Endothelial cell of umbilical vein (primary cell): ENCODE results near the gene FAM20B. TPM values are rescaled to one million over a fixed set of nuclear protein-coding genes. Genes with fewer than 3 reads are reported as not detected.
A peak's percentile ranks its signal among the peaks of the same experiment; 100 is the strongest.

Experiments used
- BruUV-seq: library from RNA; stranded (reverse); fragments of 400-500 nt; replicated peaks from 2 replicates; lab custom pipeline; 2021; lab: Mats Ljungman, UMichigan
- CTCF ChIA-PET: fragments of 300-600, 350-600 bp; sonication (Branson Sonifier 250); formaldehyde crosslinking; loops from one replicate; lab custom pipeline; 2021; ENCODE audit warnings: antibody characterized with exemption, inconsistent platforms; lab: Charles Lee
- POLR2A ChIA-PET: fragments of 300-600, 350-600 bp; sonication (Branson Sonifier 250); formaldehyde crosslinking; loops from one replicate; lab custom pipeline; 2021; ENCODE audit warnings: antibody characterized with exemption, inconsistent platforms; lab: Charles Lee
- DNase-seq: peaks from one replicate; pipeline ENCODE4 v3.0.0-alpha.2; 2011; ENCODE audit warnings: low read depth, low spot score
- FAIRE-seq: peaks from 2 replicates; lab custom pipeline; 2011; peaks lifted over from hg19 to GRCh38; lab: Jason Lieb, UNC
- H2AFZ ChIP-seq: 2 replicates; pipeline ENCODE4 v1.6.0; 2012; ENCODE audit warnings: low read depth, low read length, control low read depth, inconsistent platforms
- H3K27ac ChIP-seq: 2 replicates; pipeline ENCODE4 v1.5.1; 2011; ENCODE audit warnings: low read depth, mild to moderate bottlenecking, control low read depth, low read length, moderate library complexity; ENCODE audit not compliant: insufficient read depth
- H3K27me3 ChIP-seq, 2 experiments: 2 replicates each; pipeline versions ENCODE4 v1.6.0 to v1.6.1; 2011; ENCODE audit warnings: low read length in 2 of 2, mixed read lengths in 1 of 2; ENCODE audit not compliant: control insufficient read depth in 2 of 2, insufficient read depth in 2 of 2
- H3K36me3 ChIP-seq, 2 experiments: 2 replicates in 1 of 2; 3 replicates in 1 of 2; pipeline ENCODE4 v1.5.1; 2011; ENCODE audit warnings: low read length in 2 of 2, mild to moderate bottlenecking in 1 of 2, moderate library complexity in 1 of 2; ENCODE audit not compliant: control insufficient read depth in 2 of 2, insufficient read depth in 2 of 2; ENCODE audit errors: extremely low read depth in 1 of 2
- H3K4me1 ChIP-seq: 3 replicates; pipeline ENCODE4 v1.5.1; 2011; ENCODE audit warnings: mild to moderate bottlenecking, low read length; ENCODE audit not compliant: control insufficient read depth, insufficient read depth; ENCODE audit errors: extremely low read depth
- H3K4me2 ChIP-seq: 2 replicates; pipeline ENCODE4 v1.6.1; 2011; ENCODE audit warnings: low read length, control low read depth, mixed read lengths; ENCODE audit not compliant: insufficient read depth
- H3K4me3 ChIP-seq, 3 experiments: fragments of 200-600 bp in 1 of 3; sonication (generic), shearing (Covaris generic) in 1 of 3; replicated peaks in 1 of 3; 2 replicates each; pipeline ENCODE4 v1.5.1; 2011 to 2016; ENCODE audit warnings: control low read depth in 3 of 3, low read length in 3 of 3, mild to moderate bottlenecking in 2 of 3, inconsistent platforms in 1 of 3, low read depth in 1 of 3, moderate library complexity in 1 of 3; ENCODE audit not compliant: insufficient read depth in 1 of 3
- H3K79me2 ChIP-seq: 2 replicates; pipeline ENCODE4 v1.6.0; 2012; ENCODE audit warnings: low read length, inconsistent platforms; ENCODE audit not compliant: control insufficient read depth, insufficient read depth
- H3K9ac ChIP-seq: replicated peaks from 2 replicates; pipeline ENCODE3; 2011; ENCODE audit warnings: low read length, control low read depth; ENCODE audit not compliant: insufficient read depth; ENCODE audit errors: extremely low read depth
- H3K9me1 ChIP-seq: replicated peaks from 3 replicates; pipeline ENCODE4 v1.6.0; 2011; ENCODE audit warnings: mild to moderate bottlenecking, low read length; ENCODE audit not compliant: control insufficient read depth, insufficient read depth; ENCODE audit errors: extremely low read depth
- H3K9me3 ChIP-seq: replicated peaks from 2 replicates; pipeline ENCODE4 v1.5.1; 2012; ENCODE audit warnings: low read length, inconsistent platforms; ENCODE audit not compliant: control insufficient read depth, insufficient read depth
- H4K20me1 ChIP-seq: replicated peaks from 2 replicates; pipeline ENCODE3; 2011; ENCODE audit warnings: mild to moderate bottlenecking, low read length; ENCODE audit not compliant: control insufficient read depth, insufficient read depth; ENCODE audit errors: extremely low read depth
- EZH2 ChIP-seq: IDR thresholded peaks from 2 replicates; pipeline ENCODE4 v1.6.1; 2012; ENCODE audit warnings: borderline replicate concordance, low read depth, mild to moderate bottlenecking, moderate library complexity, low read length, inconsistent platforms; ENCODE audit not compliant: severe bottlenecking
- FOS ChIP-seq: IDR thresholded peaks from 2 replicates; pipeline ENCODE4 v1.6.1; 2011; ENCODE audit warnings: mild to moderate bottlenecking, low read length, moderate library complexity, borderline replicate concordance; ENCODE audit not compliant: insufficient read depth
- GATA2 ChIP-seq: IDR thresholded peaks from 2 replicates; pipeline ENCODE4 v1.7.0; 2011; ENCODE audit warnings: low read depth, mild to moderate bottlenecking, moderate library complexity, mixed read lengths, low read length; ENCODE audit not compliant: insufficient read length, insufficient read depth
- JUN ChIP-seq: IDR thresholded peaks from 2 replicates; pipeline ENCODE4 v1.6.1; 2011; ENCODE audit warnings: borderline replicate concordance, low read depth; ENCODE audit not compliant: insufficient read length, insufficient read depth
- MYC ChIP-seq: IDR thresholded peaks from one replicate; pipeline ENCODE4 v1.6.1; 2011; ENCODE audit warnings: mild to moderate bottlenecking, low read depth, low read length
- POLR2A ChIP-seq: IDR thresholded peaks from 2 replicates; pipeline ENCODE4 v1.6.1; 2012; ENCODE audit warnings: low read depth, mild to moderate bottlenecking, control low read depth, low read length
- POLR2AphosphoS5 ChIP-seq: IDR thresholded peaks from 2 replicates; pipeline ENCODE4 v1.6.1; 2012; ENCODE audit warnings: low read depth, mild to moderate bottlenecking, control low read depth, low read length, moderate library complexity; ENCODE audit not compliant: insufficient read depth
- dilution Hi-C: fragments of 300-500 bp; cut with MboI; formaldehyde crosslinking; loops from one replicate; pipeline ENCODE4 v1.15.0; 2019; ENCODE audit warnings: low sequenced_read_pairs; ENCODE audit not compliant: extremely low pct_ligation_motif_present
- intact Hi-C: fragments of 100-400 bp; cut with micrococcal nuclease; formaldehyde crosslinking; loops from one replicate; pipeline ENCODE4 v1.10.0; 2022
- polyA plus RNA-seq, 4 experiments: library from polyadenylated mRNA; depleted of rRNA in 3 of 4; stranded (reverse) in 3 of 4; unstranded in 1 of 4; fragments of >200 nt; gene quantifications; 2 replicates each; pipeline versions ENCODE4 v1.2.1 to v1.2.3, GENCODE V29; 2011 to 2012; ENCODE audit warnings: missing spikeins in 1 of 4
- total RNA-seq: library from RNA; stranded (reverse); gene quantifications from 2 replicates; pipeline ENCODE4 v1.2.3, GENCODE V29; 2021
- TF ChIP-seq, protein P1 (sequence below): IDR thresholded peaks from 2 replicates; pipeline ENCODE4 v1.6.1; 2011; ENCODE audit not compliant: insufficient read depth, insufficient read length
- TF ChIP-seq, protein P2 (sequence below), 2 donors: IDR thresholded peaks; 1 replicate in 1 of 2; 2 replicates in 1 of 2; pipeline ENCODE4 v1.5.1; 2011; ENCODE audit warnings: low read length in 2 of 2, mild to moderate bottlenecking in 2 of 2, moderate library complexity in 2 of 2, control low read depth in 1 of 2, inconsistent platforms in 1 of 2, low read depth in 1 of 2; ENCODE audit not compliant: insufficient read depth in 1 of 2; ENCODE audit errors: extremely low read depth in 1 of 2

The FAM20B gene
- total and polyA plus RNA-seq, 2 donors (not counting 3 experiments of a cell fraction or from before 2014, with no cell fraction given) = 10.0 to 35.1 TPM

DNA sequence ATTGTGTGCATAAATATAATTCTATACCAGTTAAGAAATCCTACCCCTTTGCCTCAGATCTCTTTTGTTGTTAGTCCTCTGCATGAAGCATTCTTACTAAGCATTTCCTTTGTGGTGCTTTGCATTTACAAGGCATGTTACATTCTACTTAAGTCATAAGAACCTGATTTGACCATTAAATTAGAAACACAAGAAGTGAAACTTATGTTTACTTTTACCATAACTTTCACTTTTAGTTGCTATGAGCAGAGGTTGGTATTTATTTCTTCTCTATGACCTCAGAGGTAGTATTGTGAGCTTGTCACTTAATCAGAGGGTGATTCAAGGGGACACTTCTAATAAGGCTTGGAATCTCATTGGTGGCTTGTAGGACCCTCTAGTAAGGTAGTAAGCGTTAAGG is 9.0 kb downstream of the FAM20B start:
- TF ChIP-seq POLR2AphosphoS5 = no peak
- no peak for TF ChIP-seq MYC
- TF ChIP-seq, protein P1, sequence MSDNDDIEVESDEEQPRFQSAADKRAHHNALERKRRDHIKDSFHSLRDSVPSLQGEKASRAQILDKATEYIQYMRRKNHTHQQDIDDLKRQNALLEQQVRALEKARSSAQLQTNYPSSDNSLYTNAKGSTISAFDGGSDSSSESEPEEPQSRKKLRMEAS = no peak
- TF ChIP-seq POLR2A = no peak
- no peak for TF ChIP-seq FOS
- TF ChIP-seq EZH2 = no peak
- TF ChIP-seq, protein P2, sequence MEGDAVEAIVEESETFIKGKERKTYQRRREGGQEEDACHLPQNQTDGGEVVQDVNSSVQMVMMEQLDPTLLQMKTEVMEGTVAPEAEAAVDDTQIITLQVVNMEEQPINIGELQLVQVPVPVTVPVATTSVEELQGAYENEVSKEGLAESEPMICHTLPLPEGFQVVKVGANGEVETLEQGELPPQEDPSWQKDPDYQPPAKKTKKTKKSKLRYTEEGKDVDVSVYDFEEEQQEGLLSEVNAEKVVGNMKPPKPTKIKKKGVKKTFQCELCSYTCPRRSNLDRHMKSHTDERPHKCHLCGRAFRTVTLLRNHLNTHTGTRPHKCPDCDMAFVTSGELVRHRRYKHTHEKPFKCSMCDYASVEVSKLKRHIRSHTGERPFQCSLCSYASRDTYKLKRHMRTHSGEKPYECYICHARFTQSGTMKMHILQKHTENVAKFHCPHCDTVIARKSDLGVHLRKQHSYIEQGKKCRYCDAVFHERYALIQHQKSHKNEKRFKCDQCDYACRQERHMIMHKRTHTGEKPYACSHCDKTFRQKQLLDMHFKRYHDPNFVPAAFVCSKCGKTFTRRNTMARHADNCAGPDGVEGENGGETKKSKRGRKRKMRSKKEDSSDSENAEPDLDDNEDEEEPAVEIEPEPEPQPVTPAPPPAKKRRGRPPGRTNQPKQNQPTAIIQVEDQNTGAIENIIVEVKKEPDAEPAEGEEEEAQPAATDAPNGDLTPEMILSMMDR (IDR thresholded peaks at IDR 0.05; ENCODE audit: extremely low read depth in 1 of 2, insufficient read depth in 1 of 2, low read depth in 1 of 2, low read length in 2 of 2) = no peak
- no peak for TF ChIP-seq GATA2
- no peak for TF ChIP-seq JUN
- FAIRE-seq = no peak
- intact Hi-C loops (no loop called here), dilution Hi-C loops (no loop called here)
- Histone ChIP-seq H3K9me3 (no peaks in the 10 kb centered on the region), H3K9me1 (no peaks in the 10 kb centered on the region), H3K27me3 (no peaks in the 10 kb centered on the region), H3K36me3 (no peaks in the 10 kb centered on the region), H3K4me2 (no peak overlapping the region), H3K9ac (no peak overlapping the region), H3K27ac (no peak overlapping the region), H3K4me1 (peaks cover 18% of the 10 kb centered on the region), H3K4me3 (no peak overlapping the region), H2AFZ (no peak overlapping the region), H3K79me2 (peaks cover 59% of the 10 kb centered on the region), H4K20me1 (no peaks in the 10 kb centered on the region)
- DNase-seq = peak; percentile 29
- POLR2A ChIA-PET = no interaction called here
- no TSS peak for BruUV-seq
- CTCF ChIA-PET = interaction anchor here (0.6 to 1.4 kb wide), 2 partner anchors 11 to 402 kb away, joined by 3 read pairs; no protein-coding TSS in a partner anchor
